Measurements from ENCODE around the gene MID1.

DNA sequence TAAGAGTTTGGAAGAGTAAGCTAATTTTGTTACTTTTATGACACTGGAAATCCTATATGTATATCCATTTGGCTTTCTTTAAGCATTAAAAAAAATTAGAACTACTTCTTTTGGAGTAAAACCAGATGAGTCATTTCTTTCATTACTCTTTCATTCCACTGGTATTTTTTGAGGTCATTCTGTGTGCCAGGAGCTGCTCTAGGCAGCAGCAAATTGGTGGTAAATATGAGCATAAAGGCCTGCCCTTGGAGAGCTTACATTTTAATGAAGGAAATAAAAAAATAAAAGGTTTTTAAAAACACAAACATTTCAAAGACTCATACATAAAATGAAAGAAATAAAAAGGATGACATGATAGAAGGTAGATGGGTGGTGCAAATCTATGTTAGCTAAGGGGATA lies 37.4 kb downstream of the MID1 start:
- TF ChIP-seq POLR2A (IDR thresholded peaks at IDR 0.05; ENCODE audit: low read length) (no peak), GATA1 (IDR thresholded peaks at IDR 0.05; ENCODE audit: low read depth, low read length) (no peak)

Measured in erythroblast (primary cell).